ENCODE measurements around the gene RTN1.

DNA sequence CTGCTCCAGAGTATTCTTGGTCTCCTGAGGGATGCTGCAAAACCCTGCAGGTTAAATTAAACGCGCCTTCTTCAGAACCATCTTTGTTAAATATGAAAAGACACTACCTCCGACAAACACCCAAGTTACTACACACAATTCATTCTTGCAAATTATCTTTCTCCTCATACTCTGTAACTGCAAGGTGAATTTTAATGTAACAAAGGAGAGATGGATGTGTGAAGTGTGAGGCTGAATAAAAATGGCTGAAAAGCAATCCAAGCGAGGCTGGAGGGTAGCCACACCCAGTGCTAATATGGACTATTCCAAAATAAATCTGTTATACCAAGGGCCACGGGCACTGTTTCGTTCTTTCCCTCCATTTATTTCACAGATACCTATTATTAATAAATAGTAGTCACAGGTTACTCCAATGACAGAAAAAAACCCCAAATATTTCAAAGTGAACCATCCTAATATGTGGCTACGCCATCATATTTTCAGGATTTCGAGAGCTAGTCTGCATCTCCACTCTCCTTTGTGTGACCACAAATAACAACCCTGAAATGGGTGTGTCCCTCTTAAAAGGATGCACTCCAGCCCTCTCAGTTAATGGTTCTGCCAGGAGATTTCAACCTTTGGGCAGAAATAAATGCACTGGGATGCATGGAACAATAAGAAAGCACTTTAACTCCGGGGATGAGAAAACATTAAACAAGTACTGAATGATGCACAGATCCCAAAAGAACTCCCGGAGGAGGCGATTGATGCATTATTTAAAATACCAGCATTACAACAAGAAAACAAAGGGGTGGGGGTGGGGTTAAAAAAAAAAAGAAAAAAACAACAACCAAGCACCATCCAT is 240.9 kb downstream of the RTN1 start:
- TF ChIP-seq EZH2 (IDR thresholded peaks at IDR 0.05; ENCODE audit: borderline replicate concordance, low read length) = no peak
- TF ChIP-seq, protein P1, sequence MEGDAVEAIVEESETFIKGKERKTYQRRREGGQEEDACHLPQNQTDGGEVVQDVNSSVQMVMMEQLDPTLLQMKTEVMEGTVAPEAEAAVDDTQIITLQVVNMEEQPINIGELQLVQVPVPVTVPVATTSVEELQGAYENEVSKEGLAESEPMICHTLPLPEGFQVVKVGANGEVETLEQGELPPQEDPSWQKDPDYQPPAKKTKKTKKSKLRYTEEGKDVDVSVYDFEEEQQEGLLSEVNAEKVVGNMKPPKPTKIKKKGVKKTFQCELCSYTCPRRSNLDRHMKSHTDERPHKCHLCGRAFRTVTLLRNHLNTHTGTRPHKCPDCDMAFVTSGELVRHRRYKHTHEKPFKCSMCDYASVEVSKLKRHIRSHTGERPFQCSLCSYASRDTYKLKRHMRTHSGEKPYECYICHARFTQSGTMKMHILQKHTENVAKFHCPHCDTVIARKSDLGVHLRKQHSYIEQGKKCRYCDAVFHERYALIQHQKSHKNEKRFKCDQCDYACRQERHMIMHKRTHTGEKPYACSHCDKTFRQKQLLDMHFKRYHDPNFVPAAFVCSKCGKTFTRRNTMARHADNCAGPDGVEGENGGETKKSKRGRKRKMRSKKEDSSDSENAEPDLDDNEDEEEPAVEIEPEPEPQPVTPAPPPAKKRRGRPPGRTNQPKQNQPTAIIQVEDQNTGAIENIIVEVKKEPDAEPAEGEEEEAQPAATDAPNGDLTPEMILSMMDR (IDR thresholded peaks at IDR 0.05; ENCODE audit: low read length) = no peak

All from OCI-LY1 (cell line).